ENCODE measurements around the gene DOP1A. TPM values are rescaled to one million over a fixed set of nuclear protein-coding genes. Genes with fewer than 3 reads are reported as not detected.

Gene DOP1A
- polyA plus RNA-seq, 3 donors = 32.5 to 43.1 (median 32.9) TPM

- no peak for DNase-seq (ENCODE audit: low read depth in 3 of 3, low spot score in 2 of 3)
Measured at GRCh38 chr6:83071023-83071422, 3.6 kb downstream of the DOP1A start.

DNA sequence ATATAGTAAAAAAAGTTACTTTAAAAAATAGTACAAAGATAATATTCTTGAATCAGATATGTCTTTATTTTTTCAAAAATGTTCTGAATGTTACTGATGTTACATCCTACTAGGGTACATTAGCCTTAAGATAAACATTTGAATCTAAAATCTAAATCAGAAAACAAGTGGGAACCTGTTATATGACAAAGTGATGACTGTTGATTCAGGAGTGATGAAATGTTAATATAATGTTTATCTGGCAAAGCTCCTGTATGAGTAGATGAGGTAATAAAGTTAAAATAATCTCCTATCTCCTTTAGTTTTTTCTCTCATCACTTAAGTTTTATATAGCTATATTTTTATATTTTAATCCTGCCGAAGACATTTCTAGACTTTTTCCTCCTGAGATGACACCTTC is 4.2 kb downstream of the DOP1A start:
- no peak for DNase-seq (ENCODE audit: low read depth in 3 of 3, low spot score in 2 of 3)

- no peak for DNase-seq (ENCODE audit: low read depth in 3 of 3, low spot score in 2 of 3)
Measured at GRCh38 chr6:83072726-83073125, 5.3 kb downstream of the DOP1A start.

DNA sequence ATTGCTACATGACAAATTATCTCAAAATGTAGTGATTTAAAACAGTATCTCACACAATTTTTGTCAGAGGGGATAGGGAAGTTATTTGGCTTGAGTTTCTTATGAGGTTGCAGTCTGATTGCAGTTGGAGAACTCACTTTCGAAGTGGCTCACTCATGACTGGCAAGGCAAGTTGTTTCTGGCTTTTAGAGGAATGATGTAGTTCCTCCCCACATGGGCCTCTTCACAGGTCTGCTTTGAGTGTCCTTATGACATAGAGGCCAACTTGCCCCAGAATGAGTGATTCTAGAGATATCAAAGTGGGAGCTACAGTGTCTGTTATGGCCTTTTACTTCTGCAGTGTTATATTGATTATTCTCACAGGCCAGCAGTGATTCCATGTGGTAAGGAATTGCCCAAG is 6.1 kb downstream of the DOP1A start:
- DNase-seq (ENCODE audit: low read depth in 3 of 3, low spot score in 2 of 3) = no peak

- DNase-seq (ENCODE audit: low read depth in 3 of 3, low spot score in 2 of 3) = no peak
Measured at GRCh38 chr6:83083476-83083875, 16.0 kb downstream of the DOP1A start.

DNA sequence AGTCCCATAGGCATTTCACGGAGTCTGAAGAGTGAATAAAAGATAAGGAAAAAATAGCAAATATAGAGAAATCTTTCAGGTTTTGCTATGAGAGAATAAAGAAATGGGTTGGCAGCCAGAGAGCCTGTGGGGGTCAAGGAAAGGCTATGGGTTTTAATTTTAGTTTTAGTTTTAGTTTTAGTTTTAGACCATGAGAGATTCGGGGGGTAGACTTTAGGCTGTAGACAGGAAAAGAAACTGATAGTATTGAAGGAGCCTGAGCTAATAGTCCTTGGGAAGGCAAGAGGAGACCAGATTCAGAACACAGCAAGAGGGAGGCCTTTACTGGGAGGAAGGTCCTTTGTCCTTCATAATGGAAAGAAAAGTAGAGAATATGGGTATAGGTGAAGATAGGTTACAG is 19.3 kb downstream of the DOP1A start:
- DNase-seq (ENCODE audit: low read depth in 3 of 3, low spot score in 2 of 3) = no peak

DNA sequence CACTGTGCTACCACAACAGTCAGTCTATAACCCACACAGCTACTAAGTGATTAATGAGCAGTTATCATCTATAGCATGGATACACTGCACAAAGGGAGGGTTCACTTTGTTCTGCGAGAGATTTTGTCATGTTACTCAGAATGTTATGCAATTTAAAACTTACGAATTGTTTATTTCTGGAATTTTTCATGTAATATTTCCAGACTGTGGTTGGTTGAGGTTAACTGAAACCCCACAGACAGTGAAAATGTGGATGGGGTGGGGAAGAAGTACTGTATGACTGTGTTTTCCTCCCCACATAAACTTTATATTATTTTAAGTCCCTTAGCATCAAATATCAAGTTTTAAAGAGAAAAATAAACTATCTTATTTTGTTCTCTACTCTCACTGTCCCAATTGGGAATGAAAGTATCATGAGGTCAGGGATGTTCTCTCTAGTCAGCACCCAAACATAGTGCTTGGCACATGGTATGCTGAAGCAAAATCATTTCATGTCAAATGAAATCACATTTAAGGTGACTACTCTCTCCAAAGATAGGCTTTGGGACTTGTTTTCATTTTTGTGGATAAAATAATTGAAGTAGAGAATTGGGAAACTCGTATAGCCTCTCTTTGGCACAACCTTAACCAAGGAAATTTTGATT is 25.4 kb downstream of the DOP1A start:
- DNase-seq (ENCODE audit: low read depth in 3 of 3, low spot score in 2 of 3) = no peak

DNA sequence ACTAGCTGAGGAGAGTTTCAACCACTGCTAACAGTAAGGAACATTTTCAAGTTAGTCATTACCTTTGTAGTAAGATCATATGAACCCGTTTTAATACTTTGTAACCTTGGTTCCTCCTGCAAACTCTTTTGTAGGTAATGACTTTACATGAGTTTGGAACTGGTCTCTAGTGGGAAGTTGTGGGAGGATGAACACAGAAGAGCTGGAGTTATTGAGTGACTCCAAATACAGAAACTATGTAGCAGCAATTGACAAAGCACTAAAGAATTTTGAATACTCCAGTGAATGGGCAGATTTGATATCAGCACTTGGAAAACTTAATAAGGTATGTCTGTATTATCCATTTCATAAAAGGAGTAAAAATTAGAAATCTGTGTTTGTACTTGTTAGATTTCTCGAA is 29.3 kb downstream of the DOP1A start:
- no peak for DNase-seq (ENCODE audit: low read depth in 3 of 3, low spot score in 2 of 3)

GRCh38 chr6:83097204-83097603 is 29.7 kb downstream of the DOP1A start:
- DNase-seq (ENCODE audit: low read depth in 3 of 3, low spot score in 2 of 3) = no peak

- no peak for DNase-seq (ENCODE audit: low read depth in 3 of 3, low spot score in 2 of 3)
Measured at GRCh38 chr6:83097675-83098074, 30.2 kb downstream of the DOP1A start.

GRCh38 chr6:83098589-83098988 is 31.1 kb downstream of the DOP1A start:
- no peak for DNase-seq (ENCODE audit: low read depth in 3 of 3, low spot score in 2 of 3)

- no peak for DNase-seq (ENCODE audit: low read depth in 3 of 3, low spot score in 2 of 3)
Measured at GRCh38 chr6:83108378-83108777, 40.9 kb downstream of the DOP1A start.

DNA sequence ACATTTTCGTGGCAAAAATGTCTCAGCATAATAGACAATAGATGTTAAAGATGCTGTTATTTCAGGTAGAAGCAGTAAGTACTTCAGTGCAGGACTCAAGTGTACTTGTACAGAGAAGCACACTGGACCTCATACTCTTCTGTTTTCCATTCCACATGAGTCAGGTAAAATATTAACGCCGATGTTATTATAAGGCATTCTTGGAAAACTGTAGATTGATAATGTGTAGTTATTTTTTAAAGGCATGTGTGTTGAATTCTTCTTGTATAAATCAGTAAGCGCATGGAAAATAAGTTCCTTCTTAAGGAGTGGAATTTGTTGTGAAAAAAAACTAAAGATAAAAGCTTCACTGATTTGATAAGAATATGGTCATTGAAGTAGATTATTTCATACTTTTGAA is 45.8 kb downstream of the DOP1A start:
- DNase-seq (ENCODE audit: low read depth in 3 of 3, low spot score in 2 of 3) = no peak

DNA sequence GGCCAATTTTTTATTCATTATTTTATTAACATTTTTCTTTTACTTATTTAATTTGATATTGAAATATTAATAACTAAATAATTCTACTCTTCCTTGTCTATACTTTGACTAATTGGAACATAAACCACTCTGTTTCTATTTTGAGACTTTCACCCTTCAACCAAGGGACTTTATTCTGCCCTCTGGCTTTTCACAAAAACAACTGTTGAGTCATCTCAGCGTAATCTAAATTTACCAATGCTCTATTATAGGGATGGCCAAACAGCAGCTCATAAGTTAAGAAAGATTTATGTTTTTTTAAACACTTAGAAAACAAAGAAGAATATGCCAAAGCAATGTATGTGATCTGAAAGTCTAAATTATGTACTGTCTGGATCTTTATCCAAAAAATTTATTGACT is 46.7 kb downstream of the DOP1A start:
- no peak for DNase-seq (ENCODE audit: low read depth in 3 of 3, low spot score in 2 of 3)

GRCh38 chr6:83117802-83118201 is 50.3 kb downstream of the DOP1A start:
- no peak for DNase-seq (ENCODE audit: low read depth in 3 of 3, low spot score in 2 of 3)

DNA sequence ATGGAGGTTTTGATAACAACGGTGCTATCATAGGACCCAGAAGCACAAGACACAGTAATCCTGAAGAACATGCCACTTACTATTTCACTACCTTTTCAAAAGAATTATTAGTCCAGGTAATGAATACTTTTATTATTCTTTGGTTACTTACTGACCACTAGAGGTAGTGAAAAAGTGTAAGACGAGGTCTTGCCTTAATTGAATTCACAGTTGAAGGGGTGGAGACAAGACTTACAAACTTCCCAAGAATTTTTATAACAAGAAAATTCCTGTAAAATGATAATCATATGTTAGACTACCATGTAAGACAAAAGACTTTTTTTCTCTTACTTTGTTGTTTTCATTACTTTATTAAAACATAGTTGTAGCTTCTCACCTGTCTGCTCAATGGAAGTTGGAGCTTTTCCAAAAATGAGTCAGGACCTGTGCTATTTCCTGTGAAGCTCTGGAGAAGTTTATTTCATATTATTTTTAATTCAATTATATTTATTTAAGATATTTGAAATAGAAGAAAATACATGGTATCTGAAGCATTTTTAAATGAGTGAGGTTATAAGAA is 52.4 kb downstream of the DOP1A start:
- no peak for DNase-seq (ENCODE audit: low read depth in 3 of 3, low spot score in 2 of 3)

DNA sequence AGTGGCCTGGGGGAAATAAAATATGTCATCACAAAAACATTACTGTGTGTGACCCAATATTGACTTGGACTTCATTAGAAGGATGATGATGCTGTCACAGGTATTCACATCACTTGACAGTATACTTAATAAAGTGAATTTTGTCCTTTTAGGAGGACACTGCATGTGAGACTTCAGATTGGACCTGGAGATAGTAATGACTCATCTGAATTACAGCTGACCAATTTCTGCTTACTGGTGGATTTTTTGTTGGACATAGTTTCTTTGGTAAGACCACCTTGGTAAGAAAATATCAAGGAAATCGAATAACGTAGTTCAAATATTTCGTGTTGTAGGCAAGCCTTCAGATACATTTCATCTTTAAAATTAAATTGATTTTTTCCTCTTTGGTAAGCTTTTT is 57.1 kb downstream of the DOP1A start:
- no peak for DNase-seq (ENCODE audit: low read depth in 3 of 3, low spot score in 2 of 3)

- DNase-seq (ENCODE audit: low read depth in 3 of 3, low spot score in 2 of 3) = no peak
Measured at GRCh38 chr6:83125425-83125824, 58.0 kb downstream of the DOP1A start.

- no peak for DNase-seq (ENCODE audit: low read depth in 3 of 3, low spot score in 2 of 3)
Measured at GRCh38 chr6:83126223-83126622, 58.8 kb downstream of the DOP1A start.

- no peak for DNase-seq (ENCODE audit: low read depth in 3 of 3, low spot score in 2 of 3)
Measured at GRCh38 chr6:83126807-83127206, 59.3 kb downstream of the DOP1A start.

GRCh38 chr6:83127258-83127657 is 59.8 kb downstream of the DOP1A start:
- DNase-seq (ENCODE audit: low read depth in 3 of 3, low spot score in 2 of 3) = no peak

DNA sequence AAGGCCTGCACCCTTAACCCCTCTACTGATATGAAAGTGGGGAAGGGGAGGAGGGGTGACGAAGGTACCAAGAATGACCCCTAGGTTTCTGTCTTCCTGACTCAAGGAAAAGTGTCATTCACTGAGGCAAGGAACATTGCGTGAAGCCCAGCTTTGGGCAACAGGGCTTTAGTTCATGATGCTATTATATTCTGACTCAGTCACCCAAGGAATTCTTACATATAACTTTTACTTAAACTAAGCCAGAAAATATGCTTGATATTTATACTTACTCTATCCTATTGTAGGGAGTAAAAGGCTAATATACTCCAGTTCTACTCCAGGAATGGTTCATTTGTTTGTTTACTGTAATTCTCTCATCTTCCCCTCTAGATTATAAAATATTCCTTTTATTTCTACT is 60.5 kb downstream of the DOP1A start:
- no peak for DNase-seq (ENCODE audit: low read depth in 3 of 3, low spot score in 2 of 3)

DNA sequence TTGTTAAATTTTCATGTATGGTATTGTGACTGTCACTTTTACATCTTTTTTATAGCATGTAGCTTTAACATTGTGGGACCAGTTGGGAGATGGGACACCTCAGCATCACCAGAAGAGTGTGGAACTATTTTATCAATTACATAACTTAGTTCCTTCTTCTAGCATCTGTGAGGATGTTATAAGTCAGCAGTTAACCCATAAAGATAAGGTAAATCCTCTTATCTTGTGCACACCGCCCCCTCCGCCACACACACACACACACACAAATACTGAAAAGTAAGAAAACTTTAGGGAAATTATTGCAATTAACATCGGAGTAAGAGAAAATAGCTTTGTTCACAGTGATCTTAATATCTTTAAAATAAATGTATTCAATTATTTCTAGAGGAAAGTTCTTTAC is 64.7 kb downstream of the DOP1A start:
- no peak for DNase-seq (ENCODE audit: low read depth in 3 of 3, low spot score in 2 of 3)
